Ramos (cell line): Measurements from ENCODE around the gene GABRB1.

Experiments used
- in situ Hi-C: fragments of 300-500 bp; cut with MboI; formaldehyde crosslinking; loops from one replicate; pipeline ENCODE4 v1.14.3; 2022; ENCODE audit warnings: low sequenced_read_pairs; ENCODE audit not compliant: unreplicated experiment

The GABRB1 gene

GRCh38 chr4:47442980-47443379 is 411.6 kb downstream of the GABRB1 start:
- in situ Hi-C loops: no loop called here

GRCh38 chr4:47444031-47444430 is 412.7 kb downstream of the GABRB1 start:
- in situ Hi-C loops: no loop called here

- in situ Hi-C loops: no loop called here
These were observed 420.3 kb downstream of the GABRB1 start for GRCh38 chr4:47451657-47452056.

GRCh38 chr4:47462799-47463234 is 431.4 kb downstream of the GABRB1 start:
- in situ Hi-C loops: no loop called here

- in situ Hi-C loops: no loop called here
These were observed 432.0 kb downstream of the GABRB1 start, which contains the start of gene COMMD8 for GRCh38 chr4:47463235-47463956. Gene COMMD8 (minus strand): TSS chr4:47463702. CDS start chr4:47463651, 51 bp downstream.

GRCh38 chr4:47465004-47465403 is 433.6 kb downstream of the GABRB1 start:
- in situ Hi-C loops: no loop called here

GRCh38 chr4:47466056-47466785 is 434.9 kb downstream of the GABRB1 start:
- in situ Hi-C loops: no loop called here

- in situ Hi-C loops: no loop called here
These were observed 437.5 kb downstream of the GABRB1 start for GRCh38 chr4:47468706-47469365.

GRCh38 chr4:47469951-47470350 is 438.6 kb downstream of the GABRB1 start:
- in situ Hi-C loops: no loop called here

- in situ Hi-C loops: no loop called here
These were observed 439.7 kb downstream of the GABRB1 start for GRCh38 chr4:47471064-47471463.

- in situ Hi-C loops: no loop called here
These were observed 440.2 kb downstream of the GABRB1 start for GRCh38 chr4:47471591-47471990.

GRCh38 chr4:47473141-47473750 is 441.9 kb downstream of the GABRB1 start:
- in situ Hi-C loops: no loop called here

- in situ Hi-C loops: no loop called here
These were observed 443.4 kb downstream of the GABRB1 start for GRCh38 chr4:47474799-47475198.

GRCh38 chr4:47475411-47475810 is 444.0 kb downstream of the GABRB1 start:
- in situ Hi-C loops: no loop called here
